B cell (primary cell): Measurements from ENCODE around the gene USP7.

ENCODE experiments used
- EZH2 ChIP-seq: IDR thresholded peaks from 2 replicates; pipeline ENCODE4 v1.6.1; 2012; ENCODE audit warnings: borderline replicate concordance, low read depth, mild to moderate bottlenecking, moderate library complexity, low read length; ENCODE audit not compliant: insufficient read depth, poor library complexity, severe bottlenecking
- TF ChIP-seq, protein P1 (sequence below): fragments of 200-600 bp; IDR thresholded peaks from one replicate; pipeline ENCODE4 v1.8.0; 2022; ENCODE audit warnings: antibody characterized with exemption, mild to moderate bottlenecking

DNA sequence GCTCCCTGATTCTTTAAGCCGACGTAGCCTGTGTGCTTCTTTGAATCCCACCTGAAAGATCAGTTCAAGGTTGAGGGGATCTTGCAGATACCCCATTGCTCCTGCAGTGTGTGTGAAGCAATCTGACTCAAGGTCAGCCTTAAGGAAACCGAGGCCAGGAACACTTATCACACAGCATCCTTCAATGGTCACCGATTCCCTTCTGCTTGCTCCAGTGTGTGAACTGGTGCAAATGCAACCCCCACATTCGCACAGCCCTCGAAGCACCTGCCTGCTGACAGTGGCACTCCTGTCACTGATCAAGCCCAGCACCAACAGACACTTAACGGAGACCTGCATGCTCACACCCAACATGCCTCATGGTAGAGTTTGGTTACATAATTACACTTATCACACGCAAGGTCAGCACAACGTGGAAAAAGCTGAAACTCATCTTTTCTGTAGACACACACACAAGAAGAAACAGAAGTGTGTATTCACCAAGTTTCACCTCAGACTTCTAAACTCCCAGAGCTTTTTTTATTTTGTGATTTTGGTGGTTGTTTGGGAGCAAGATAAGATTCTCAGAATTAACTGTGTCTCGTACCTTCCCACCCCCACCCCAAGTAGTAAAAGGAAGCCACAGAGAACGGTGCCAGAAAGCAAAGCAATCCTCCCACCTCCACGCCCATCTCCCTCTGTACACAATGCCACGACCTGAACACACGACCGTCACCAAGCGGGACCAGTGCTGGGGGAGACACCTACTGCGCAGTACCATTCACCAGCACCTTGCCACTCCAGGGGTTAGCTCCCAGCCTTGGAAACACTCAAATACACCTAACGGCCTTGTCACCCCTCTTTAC lies 44.4 kb downstream of the USP7 start:
- TF ChIP-seq, protein P1, sequence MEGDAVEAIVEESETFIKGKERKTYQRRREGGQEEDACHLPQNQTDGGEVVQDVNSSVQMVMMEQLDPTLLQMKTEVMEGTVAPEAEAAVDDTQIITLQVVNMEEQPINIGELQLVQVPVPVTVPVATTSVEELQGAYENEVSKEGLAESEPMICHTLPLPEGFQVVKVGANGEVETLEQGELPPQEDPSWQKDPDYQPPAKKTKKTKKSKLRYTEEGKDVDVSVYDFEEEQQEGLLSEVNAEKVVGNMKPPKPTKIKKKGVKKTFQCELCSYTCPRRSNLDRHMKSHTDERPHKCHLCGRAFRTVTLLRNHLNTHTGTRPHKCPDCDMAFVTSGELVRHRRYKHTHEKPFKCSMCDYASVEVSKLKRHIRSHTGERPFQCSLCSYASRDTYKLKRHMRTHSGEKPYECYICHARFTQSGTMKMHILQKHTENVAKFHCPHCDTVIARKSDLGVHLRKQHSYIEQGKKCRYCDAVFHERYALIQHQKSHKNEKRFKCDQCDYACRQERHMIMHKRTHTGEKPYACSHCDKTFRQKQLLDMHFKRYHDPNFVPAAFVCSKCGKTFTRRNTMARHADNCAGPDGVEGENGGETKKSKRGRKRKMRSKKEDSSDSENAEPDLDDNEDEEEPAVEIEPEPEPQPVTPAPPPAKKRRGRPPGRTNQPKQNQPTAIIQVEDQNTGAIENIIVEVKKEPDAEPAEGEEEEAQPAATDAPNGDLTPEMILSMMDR: no peak
- no peak for TF ChIP-seq EZH2
